SK-N-MC (cell line): Measurements from ENCODE around the gene SMG9.

Experiments used
- DNase-seq: peaks from one replicate; pipeline ENCODE4 v3.0.0-alpha.2; 2011; ENCODE audit warnings: low read depth, low spot score
- H3K27ac ChIP-seq: fragments of 200-600 bp; sonication (generic); 2 replicates; pipeline ENCODE4 v1.5.1; 2016; ENCODE audit warnings: mixed run types
- H3K36me3 ChIP-seq: fragments of 200-600 bp; sonication (generic); 2 replicates; pipeline ENCODE4 v1.6.1; 2017; ENCODE audit warnings: antibody characterized with exemption, low read length, mixed read lengths; ENCODE audit not compliant: insufficient read depth
- H3K4me3 ChIP-seq: fragments of 200-600 bp; sonication (generic); 2 replicates; pipeline ENCODE4 v1.5.1; 2016
- H3K9ac ChIP-seq: fragments of 200-600 bp; sonication (generic); 2 replicates; pipeline ENCODE4 v1.8.0; 2017; ENCODE audit warnings: mixed run types, mixed read lengths; ENCODE audit not compliant: insufficient read length
- H3K9me3 ChIP-seq: fragments of 200-600 bp; sonication (generic); 2 replicates; pipeline ENCODE4 v1.6.1; 2017; ENCODE audit warnings: low read depth, mild to moderate bottlenecking, antibody characterized with exemption, low read length, moderate library complexity, mixed read lengths
- EZH2 ChIP-seq: fragments of 200-600 bp; sonication (generic); IDR thresholded peaks from one replicate; pipeline ENCODE4 v1.6.1; 2017; ENCODE audit warnings: antibody characterized with exemption
- FOXP2 ChIP-seq: optimal IDR thresholded peaks from 2 replicates; pipeline ENCODE3; 2011; ENCODE audit warnings: mild to moderate bottlenecking, moderate library complexity; ENCODE audit not compliant: insufficient read depth; ENCODE audit errors: extremely low read length, control extremely low read depth
- POLR2AphosphoS5 ChIP-seq: IDR thresholded peaks from 2 replicates; pipeline ENCODE4 v1.6.1; 2012; ENCODE audit warnings: mild to moderate bottlenecking, low read depth, low read length, borderline replicate concordance

The SMG9 gene

GRCh38 chr19:43741075-43741825 lies 13.5 kb downstream of the SMG9 start:
- peaks cover 90% of the 10 kb centered on the region for H3K36me3 ChIP-seq
- TF ChIP-seq POLR2AphosphoS5 (no peak), EZH2 (no peak)

GRCh38 chr19:43739439-43740235 lies 15.1 kb downstream of the SMG9 start:
- H3K9me3 ChIP-seq, result no peaks in the 10 kb centered on the region
- H3K4me3 ChIP-seq, result no peak overlapping the region
- DNase-seq, result no peak
- no peak overlapping the region for H3K27ac ChIP-seq
- H3K36me3 ChIP-seq, result peaks cover 90% of the 10 kb centered on the region
- no peak for TF ChIP-seq EZH2
- no peak for TF ChIP-seq FOXP2
- TF ChIP-seq POLR2AphosphoS5, result no peak
- H3K9ac ChIP-seq, result no peak overlapping the region

More at GRCh38 chr19:43741075-43741825, 13.5 kb downstream of the SMG9 start:
- H3K9ac ChIP-seq, result peak overlapping the region; percentile 4
- no peak overlapping the region for H3K4me3 ChIP-seq
- no peak overlapping the region for H3K27ac ChIP-seq
- no peak for DNase-seq
- no peaks in the 10 kb centered on the region for H3K9me3 ChIP-seq

GRCh38 chr19:43738780-43739211 lies 16.0 kb downstream of the SMG9 start:
- no peaks in the 10 kb centered on the region for H3K9me3 ChIP-seq
- no peak overlapping the region for H3K27ac ChIP-seq
- no peak overlapping the region for H3K4me3 ChIP-seq
- H3K36me3 ChIP-seq, result peaks cover 91% of the 10 kb centered on the region
- TF ChIP-seq FOXP2 (no peak), POLR2AphosphoS5 (no peak), EZH2 (no peak)
- DNase-seq, result no peak
- no peak overlapping the region for H3K9ac ChIP-seq

- H3K27ac ChIP-seq, result no peak overlapping the region
- H3K4me3 ChIP-seq, result no peak overlapping the region
- peaks cover 94% of the 10 kb centered on the region for H3K36me3 ChIP-seq
- no peaks in the 10 kb centered on the region for H3K9me3 ChIP-seq
- no peak for DNase-seq
- H3K9ac ChIP-seq, result no peak overlapping the region
- no peak for TF ChIP-seq FOXP2
- no peak for TF ChIP-seq EZH2
- TF ChIP-seq POLR2AphosphoS5, result no peak
Measured at GRCh38 chr19:43735957-43736356, 18.8 kb downstream of the SMG9 start.

- TF ChIP-seq FOXP2 (no peak), EZH2 (no peak), POLR2AphosphoS5 (no peak)
- Histone ChIP-seq H3K36me3 (peaks cover 90% of the 10 kb centered on the region), H3K27ac (no peak overlapping the region), H3K9ac (no peak overlapping the region), H3K4me3 (no peak overlapping the region), H3K9me3 (no peaks in the 10 kb centered on the region)
- DNase-seq, result no peak
Measured at GRCh38 chr19:43735013-43735412, 19.7 kb downstream of the SMG9 start.

GRCh38 chr19:43731846-43732245 lies 22.9 kb downstream of the SMG9 start:
- Histone ChIP-seq H3K27ac (peak overlapping the region; percentile 36; the same call in 1 of the 2 replicates), H3K36me3 (peaks cover 77% of the 10 kb centered on the region; the same call in 1 of the 2 replicates), H3K9ac (no peak overlapping the region), H3K9me3 (no peaks in the 10 kb centered on the region), H3K4me3 (no peak overlapping the region)
- DNase-seq, result no peak
- TF ChIP-seq FOXP2, result no peak
- TF ChIP-seq EZH2, result no peak
- TF ChIP-seq POLR2AphosphoS5, result no peak

- peaks cover 72% of the 10 kb centered on the region; the same call in 1 of the 2 replicates for H3K36me3 ChIP-seq
- DNase-seq, result no peak
- H3K9ac ChIP-seq, result no peak overlapping the region
- H3K4me3 ChIP-seq, result no peak overlapping the region
- H3K9me3 ChIP-seq, result no peaks in the 10 kb centered on the region
- TF ChIP-seq EZH2 (no peak), FOXP2 (no peak), POLR2AphosphoS5 (no peak)
- no peak overlapping the region for H3K27ac ChIP-seq
Measured at GRCh38 chr19:43731346-43731745, 23.4 kb downstream of the SMG9 start.

- no peak overlapping the region for H3K27ac ChIP-seq
- no peak overlapping the region for H3K4me3 ChIP-seq
- TF ChIP-seq POLR2AphosphoS5 (no peak), FOXP2 (no peak)
- H3K9me3 ChIP-seq, result no peaks in the 10 kb centered on the region
- H3K9ac ChIP-seq, result no peak overlapping the region
- peaks cover 60% of the 10 kb centered on the region; the same call in 1 of the 2 replicates for H3K36me3 ChIP-seq
- DNase-seq, result no peak
Measured at GRCh38 chr19:43729919-43730318, 24.8 kb downstream of the SMG9 start.
